A673 (cell line): ENCODE measurements around the gene IKZF5. TPM values are rescaled to one million over a fixed set of nuclear protein-coding genes. Genes with fewer than 3 reads are reported as not detected.

Source experiments
- BruUV-seq: library from RNA; stranded (reverse); fragments of 400-500 nt; replicated peaks from 2 replicates; lab custom pipeline; 2021; lab: Mats Ljungman, UMichigan
- CTCF ChIA-PET: fragments of 300-600 bp; sonication (Branson Sonifier 250); formaldehyde crosslinking; loops from one replicate; lab custom pipeline; 2022; ENCODE audit warnings: antibody characterized with exemption; lab: Charles Lee
- POLR2A ChIA-PET: fragments of 300-600 bp; sonication (Branson Sonifier 250); formaldehyde crosslinking; loops from one replicate; lab custom pipeline; 2022; ENCODE audit warnings: antibody characterized with exemption; ENCODE audit not compliant: low non-redundant PET; lab: Charles Lee
- DNase-seq: peaks from one replicate; pipeline ENCODE4 v3.0.0-alpha.2; 2015; ENCODE audit warnings: low spot score
- H3K27ac ChIP-seq: fragments of 200-600 bp; sonication (generic); 2 replicates; pipeline ENCODE4 v1.5.1; 2016; ENCODE audit warnings: mixed run types, low read depth, mild to moderate bottlenecking, mixed read lengths, antibody characterized with exemption, low read length; ENCODE audit not compliant: poor library complexity, severe bottlenecking
- H3K27me3 ChIP-seq: fragments of 200-600 bp; sonication (generic); replicated peaks from 2 replicates; pipeline ENCODE4 v1.6.1; 2017; ENCODE audit warnings: mixed run types, low read depth, mild to moderate bottlenecking, mixed read lengths, antibody characterized with exemption, low read length; ENCODE audit not compliant: insufficient read depth, poor library complexity
- H3K36me3 ChIP-seq: fragments of 200-600 bp; sonication (generic); 2 replicates; pipeline ENCODE4 v1.6.1; 2016; ENCODE audit warnings: mixed run types, mild to moderate bottlenecking, mixed read lengths, antibody characterized with exemption, low read length; ENCODE audit not compliant: insufficient read depth, poor library complexity, severe bottlenecking
- H3K4me1 ChIP-seq: fragments of 200-600 bp; sonication (generic); 2 replicates; pipeline ENCODE4 v1.6.1; 2017; ENCODE audit warnings: mixed run types, mild to moderate bottlenecking, mixed read lengths, antibody characterized with exemption, low read length; ENCODE audit not compliant: insufficient read depth, poor library complexity, severe bottlenecking
- H3K4me3 ChIP-seq: fragments of 200-600 bp; sonication (generic); 2 replicates; pipeline ENCODE4 v1.5.1; 2016; ENCODE audit warnings: low read depth, mixed run types, mild to moderate bottlenecking, mixed read lengths, low read length; ENCODE audit not compliant: poor library complexity, severe bottlenecking
- H3K9me3 ChIP-seq: fragments of 200-600 bp; sonication (generic); 2 replicates; pipeline ENCODE4 v1.6.1; 2016; ENCODE audit warnings: mixed run types, low read depth, mild to moderate bottlenecking, mixed read lengths, antibody characterized with exemption, low read length; ENCODE audit not compliant: poor library complexity, severe bottlenecking
- EZH2 ChIP-seq: fragments of 200-600 bp; sonication (generic); IDR thresholded peaks from 2 replicates; pipeline ENCODE4 v1.6.1; 2017; ENCODE audit warnings: borderline replicate concordance, low read depth, mild to moderate bottlenecking, mixed read lengths, antibody characterized with exemption, low read length; ENCODE audit not compliant: poor library complexity, severe bottlenecking
- intact Hi-C: fragments of 100-400 bp; cut with micrococcal nuclease; formaldehyde crosslinking; loops from one replicate; pipeline ENCODE4 v1.10.0; 2022; ENCODE audit not compliant: unreplicated experiment
- total RNA-seq: library from RNA; stranded (reverse); gene quantifications from 2 replicates; pipeline ENCODE4 v1.2.3, GENCODE V29; 2021
- TF ChIP-seq, protein P1 (sequence below): fragments of 300-800, 200-600 bp; sonication (generic); conservative IDR thresholded peaks from 2 replicates; pipeline ENCODE4 v1.5.1; 2017; ENCODE audit warnings: low read depth, mild to moderate bottlenecking, antibody characterized with exemption, low read length, moderate library complexity, mixed read lengths

IKZF5 gene
- total RNA-seq, 1 experiment from 2014 or later = 13.8 TPM

DNA sequence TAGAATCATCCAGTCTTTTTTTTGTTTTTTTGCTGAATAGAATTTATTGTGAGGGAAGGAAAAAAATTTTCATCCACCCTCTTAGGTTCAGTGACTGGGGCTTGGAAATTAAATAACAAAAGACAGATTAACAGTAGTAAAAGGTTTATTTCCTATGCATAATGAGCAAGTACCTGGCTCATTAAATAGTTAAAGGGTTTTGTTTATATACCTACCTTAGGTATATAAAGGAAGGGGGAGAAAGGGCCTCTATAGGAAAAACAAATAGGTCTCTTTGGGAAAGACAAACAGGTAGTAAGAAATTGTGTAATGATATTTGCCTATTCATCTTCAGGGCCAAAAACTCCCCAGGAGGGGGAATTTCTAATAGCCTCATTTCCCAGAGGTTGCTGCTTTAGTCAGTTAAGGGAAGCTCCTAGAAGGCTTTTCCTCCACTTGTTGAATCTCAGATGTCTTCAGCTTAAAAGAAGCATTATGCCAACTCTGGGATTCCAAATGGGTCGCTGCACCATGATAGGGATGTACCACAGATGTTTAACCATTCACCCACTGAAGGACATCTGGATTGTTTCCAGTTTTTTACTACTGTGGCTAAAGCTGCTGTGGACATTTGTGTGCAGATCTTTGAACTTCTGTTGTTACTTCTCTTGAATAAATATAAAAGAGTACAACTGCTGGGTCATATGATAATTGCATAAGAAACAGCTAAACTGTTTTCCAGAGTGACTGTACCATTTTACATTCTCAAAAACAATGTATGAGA, 11.5 kb upstream of the IKZF5 start:
- intact Hi-C loops = no loop called here
- no peak overlapping the region for H3K4me3 ChIP-seq
- ChIA-PET POLR2A (no interaction called here), CTCF (no interaction called here)
- no peaks in the 10 kb centered on the region for H3K9me3 ChIP-seq
- no peak for DNase-seq
- BruUV-seq = no TSS peak
- H3K27ac ChIP-seq = no peak overlapping the region
- H3K4me1 ChIP-seq = peaks cover 10% of the 10 kb centered on the region
- TF ChIP-seq EZH2 = no peak
- TF ChIP-seq, protein P1, sequence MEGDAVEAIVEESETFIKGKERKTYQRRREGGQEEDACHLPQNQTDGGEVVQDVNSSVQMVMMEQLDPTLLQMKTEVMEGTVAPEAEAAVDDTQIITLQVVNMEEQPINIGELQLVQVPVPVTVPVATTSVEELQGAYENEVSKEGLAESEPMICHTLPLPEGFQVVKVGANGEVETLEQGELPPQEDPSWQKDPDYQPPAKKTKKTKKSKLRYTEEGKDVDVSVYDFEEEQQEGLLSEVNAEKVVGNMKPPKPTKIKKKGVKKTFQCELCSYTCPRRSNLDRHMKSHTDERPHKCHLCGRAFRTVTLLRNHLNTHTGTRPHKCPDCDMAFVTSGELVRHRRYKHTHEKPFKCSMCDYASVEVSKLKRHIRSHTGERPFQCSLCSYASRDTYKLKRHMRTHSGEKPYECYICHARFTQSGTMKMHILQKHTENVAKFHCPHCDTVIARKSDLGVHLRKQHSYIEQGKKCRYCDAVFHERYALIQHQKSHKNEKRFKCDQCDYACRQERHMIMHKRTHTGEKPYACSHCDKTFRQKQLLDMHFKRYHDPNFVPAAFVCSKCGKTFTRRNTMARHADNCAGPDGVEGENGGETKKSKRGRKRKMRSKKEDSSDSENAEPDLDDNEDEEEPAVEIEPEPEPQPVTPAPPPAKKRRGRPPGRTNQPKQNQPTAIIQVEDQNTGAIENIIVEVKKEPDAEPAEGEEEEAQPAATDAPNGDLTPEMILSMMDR = no peak
- no peaks in the 10 kb centered on the region for H3K27me3 ChIP-seq
- no peaks in the 10 kb centered on the region for H3K36me3 ChIP-seq

DNA sequence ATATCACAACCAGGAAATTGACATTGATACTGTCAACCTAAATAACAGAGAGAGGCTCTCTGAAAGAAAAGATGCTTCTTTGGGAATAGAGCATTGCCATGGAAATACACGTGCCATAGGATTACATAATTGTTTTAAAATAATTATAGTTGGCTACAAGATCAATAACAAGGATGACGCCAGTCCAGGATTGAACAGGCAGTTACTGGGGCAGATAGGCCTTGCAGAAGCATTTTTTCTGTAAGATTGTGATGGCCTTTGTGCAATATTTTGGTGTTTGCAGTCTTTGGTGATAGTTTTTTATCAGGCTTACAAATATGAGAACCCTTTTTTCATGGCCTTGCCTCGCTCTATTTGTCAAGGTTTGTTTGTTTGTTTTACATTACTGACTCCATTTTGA, 10.7 kb upstream of the IKZF5 start:
- no peak overlapping the region for H3K27ac ChIP-seq
- no peaks in the 10 kb centered on the region for H3K9me3 ChIP-seq
- BruUV-seq = no TSS peak
- no peak overlapping the region for H3K4me3 ChIP-seq
- DNase-seq = no peak
- intact Hi-C loops = no loop called here
- TF ChIP-seq, protein P1 = no peak
- no peak for TF ChIP-seq EZH2
- peaks cover 10% of the 10 kb centered on the region for H3K4me1 ChIP-seq
- no peaks in the 10 kb centered on the region for H3K27me3 ChIP-seq
- POLR2A ChIA-PET = no interaction called here
- CTCF ChIA-PET = no interaction called here
- H3K36me3 ChIP-seq = no peaks in the 10 kb centered on the region

DNA sequence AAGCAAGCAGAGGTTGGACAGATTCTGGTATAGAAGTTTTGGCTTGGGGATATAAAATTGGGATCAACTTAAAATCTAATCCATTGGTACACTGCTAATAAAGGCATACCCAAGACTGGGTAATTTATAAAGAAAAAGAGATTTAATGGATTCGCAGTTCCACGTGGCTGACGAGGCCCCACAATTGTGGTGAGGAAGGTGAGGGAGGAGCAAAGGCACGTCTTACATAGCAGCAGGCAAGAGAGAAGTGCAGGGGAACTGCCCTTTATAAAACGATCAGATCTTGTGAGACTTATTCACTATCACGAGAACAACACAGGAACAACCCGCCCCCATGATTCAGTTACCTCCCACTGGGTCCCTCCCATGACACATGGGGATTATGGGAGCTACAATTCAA, 9.9 kb upstream of the IKZF5 start:
- Histone ChIP-seq H3K9me3 (no peaks in the 10 kb centered on the region), H3K27me3 (no peaks in the 10 kb centered on the region), H3K4me1 (peaks cover 10% of the 10 kb centered on the region), H3K27ac (no peak overlapping the region), H3K4me3 (no peak overlapping the region), H3K36me3 (no peaks in the 10 kb centered on the region)
- intact Hi-C loops = no loop called here
- TF ChIP-seq EZH2 = no peak
- TF ChIP-seq, protein P1 = no peak
- no TSS peak for BruUV-seq
- DNase-seq = no peak
- POLR2A ChIA-PET = no interaction called here
- CTCF ChIA-PET = no interaction called here
